HUES48 (cell line): ENCODE results near the gene CELF4.
A peak's percentile ranks its signal among the peaks of the same experiment; 100 is the strongest.

Source experiments
- H3K27ac ChIP-seq: one replicate; pipeline ENCODE4 v1.7.0; 2013; ENCODE audit warnings: low read depth, low read length, inconsistent platforms
- H3K27me3 ChIP-seq: 2 replicates; pipeline ENCODE4 v1.6.1; 2013; ENCODE audit warnings: mild to moderate bottlenecking, low read length; ENCODE audit not compliant: control insufficient read depth, insufficient read depth
- H3K36me3 ChIP-seq: 2 replicates; pipeline ENCODE4 v1.6.1; 2013; ENCODE audit warnings: low read length; ENCODE audit not compliant: control insufficient read depth, insufficient read depth
- H3K4me1 ChIP-seq: 2 replicates; pipeline ENCODE4 v1.6.1; 2013; ENCODE audit warnings: mild to moderate bottlenecking, low read length; ENCODE audit not compliant: control insufficient read depth, insufficient read depth
- H3K4me3 ChIP-seq: 2 replicates; pipeline ENCODE4 v1.5.1; 2013; ENCODE audit warnings: mild to moderate bottlenecking, low read depth, low read length
- H3K9ac ChIP-seq: 2 replicates; pipeline ENCODE4 v1.6.1; 2013; ENCODE audit warnings: mild to moderate bottlenecking, low read depth, low read length, moderate library complexity
- H3K9me3 ChIP-seq: 2 replicates; pipeline ENCODE4 v1.6.1; 2013; ENCODE audit warnings: low read length; ENCODE audit not compliant: control insufficient read depth, insufficient read depth

The CELF4 gene

DNA sequence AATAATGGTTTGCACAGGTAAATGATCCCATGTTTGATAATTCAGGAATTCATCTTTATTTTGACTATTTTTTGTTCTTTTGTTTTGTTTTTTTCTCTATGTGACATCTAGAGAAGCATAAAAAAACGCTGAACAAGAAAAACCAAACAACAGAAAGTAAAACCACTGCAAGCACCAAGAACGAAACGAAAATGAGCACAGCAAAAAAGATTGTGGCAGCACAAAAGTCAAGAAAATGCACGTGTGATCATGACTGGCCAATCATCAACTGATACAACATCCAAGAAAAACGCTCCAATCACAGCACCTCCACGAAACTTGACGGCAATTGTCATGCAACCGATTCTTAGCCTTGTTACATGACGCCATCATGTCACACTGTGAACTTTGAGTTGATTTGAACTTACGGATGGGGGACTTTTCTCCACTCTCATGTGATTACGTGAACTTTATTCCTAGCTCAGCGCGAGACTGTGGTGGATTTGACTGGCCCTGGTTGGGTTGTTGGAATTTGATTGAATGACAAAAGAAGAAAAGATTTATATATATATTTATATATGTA is 318.7 kb downstream of the CELF4 start:
- no peak overlapping the region for H3K9ac ChIP-seq
- no peak overlapping the region for H3K27ac ChIP-seq
- no peaks in the 10 kb centered on the region for H3K9me3 ChIP-seq
- no peak overlapping the region for H3K4me3 ChIP-seq
- H3K4me1 ChIP-seq = peaks cover 13% of the 10 kb centered on the region; the same call in 1 of the 2 replicates
- peaks cover 31% of the 10 kb centered on the region for H3K27me3 ChIP-seq
- H3K36me3 ChIP-seq = no peaks in the 10 kb centered on the region

DNA sequence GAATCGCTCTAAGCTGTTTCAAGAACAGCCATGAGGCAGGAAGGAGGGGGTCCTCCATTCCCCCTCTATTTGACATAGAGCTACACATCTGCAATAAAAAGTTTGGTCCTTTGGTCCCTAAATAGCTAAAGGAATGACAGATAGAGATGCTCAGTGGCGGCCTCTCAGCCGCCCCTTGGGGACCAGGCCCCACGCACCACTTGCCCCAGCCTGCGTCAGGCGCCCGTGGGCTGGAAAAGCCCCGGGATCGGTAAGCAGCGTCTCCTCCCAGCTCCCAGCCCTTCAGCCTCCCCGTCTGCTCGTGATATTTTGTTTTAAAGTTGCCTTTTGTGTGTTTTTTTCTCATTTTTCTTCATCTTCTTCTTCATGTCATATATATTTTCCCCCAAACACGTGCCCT is 321.0 kb downstream of the CELF4 start:
- Histone ChIP-seq H3K27me3 (peaks cover 26% of the 10 kb centered on the region), H3K4me1 (peaks cover 13% of the 10 kb centered on the region; the same call in 1 of the 2 replicates), H3K27ac (no peak overlapping the region), H3K9ac (no peak overlapping the region), H3K36me3 (no peaks in the 10 kb centered on the region), H3K4me3 (no peak overlapping the region), H3K9me3 (no peaks in the 10 kb centered on the region)

DNA sequence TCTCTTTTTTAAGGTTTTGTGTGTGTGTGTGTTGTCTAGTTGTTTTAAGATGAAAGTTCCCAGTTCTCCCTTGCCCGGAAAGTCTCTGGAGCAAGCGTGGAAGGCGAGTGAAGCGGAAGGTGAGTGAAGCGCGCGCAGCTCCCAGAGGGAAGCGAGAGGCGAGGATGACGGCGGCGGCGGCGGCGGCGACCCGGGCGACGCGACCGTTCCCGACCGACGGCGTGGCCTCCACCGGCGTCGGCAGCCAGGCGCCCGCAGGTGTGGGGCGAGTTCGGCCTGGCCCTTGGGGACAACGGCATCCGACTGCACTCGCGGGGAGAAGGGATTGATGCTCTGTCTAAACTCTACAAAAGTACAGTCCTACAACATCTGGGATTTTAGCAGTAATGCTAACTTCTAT is 321.9 kb downstream of the CELF4 start:
- Histone ChIP-seq H3K36me3 (no peaks in the 10 kb centered on the region), H3K27me3 (peaks cover 26% of the 10 kb centered on the region), H3K9me3 (no peaks in the 10 kb centered on the region), H3K4me3 (peak overlapping the region; percentile 17; the same call in 1 of the 2 replicates), H3K27ac (no peak overlapping the region), H3K9ac (no peak overlapping the region), H3K4me1 (peaks cover 13% of the 10 kb centered on the region; the same call in 1 of the 2 replicates)

DNA sequence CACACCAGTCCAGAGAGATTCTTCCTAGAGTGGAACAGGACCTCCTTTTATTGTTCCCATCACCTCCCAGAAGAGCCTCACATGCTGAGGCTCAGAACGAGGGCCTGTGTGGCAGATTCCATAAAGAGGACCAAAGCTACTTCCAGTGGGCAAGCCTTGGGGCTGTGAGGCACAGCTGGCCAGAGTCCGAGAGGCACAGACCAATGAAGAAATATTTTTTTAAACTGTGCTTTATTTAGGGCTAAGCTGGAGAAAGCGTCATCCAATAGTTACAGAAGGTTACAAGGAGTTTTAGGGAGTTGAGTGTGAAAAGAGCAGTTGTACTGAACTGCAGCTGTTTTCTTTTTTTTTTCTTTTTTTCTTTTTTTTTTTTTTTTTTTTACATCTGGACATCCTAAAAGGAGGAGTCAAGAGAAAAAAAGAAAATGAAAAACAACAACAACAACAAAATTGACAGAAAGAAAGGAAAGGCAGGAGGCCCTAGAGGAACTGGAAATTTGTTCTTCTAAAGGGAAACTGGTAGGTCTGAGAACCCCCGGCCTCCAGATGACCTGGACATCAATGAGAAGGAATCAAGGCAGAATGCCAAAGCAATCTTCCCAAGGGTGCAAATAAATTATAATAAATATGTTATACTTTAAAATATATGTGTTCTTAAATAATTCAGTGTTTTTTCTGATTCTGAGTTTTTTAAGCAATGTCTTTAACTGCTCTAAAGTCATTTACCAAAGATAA is 322.6 kb downstream of the CELF4 start:
- Histone ChIP-seq H3K27me3 (peaks cover 26% of the 10 kb centered on the region), H3K4me1 (peaks cover 13% of the 10 kb centered on the region; the same call in 1 of the 2 replicates)

DNA sequence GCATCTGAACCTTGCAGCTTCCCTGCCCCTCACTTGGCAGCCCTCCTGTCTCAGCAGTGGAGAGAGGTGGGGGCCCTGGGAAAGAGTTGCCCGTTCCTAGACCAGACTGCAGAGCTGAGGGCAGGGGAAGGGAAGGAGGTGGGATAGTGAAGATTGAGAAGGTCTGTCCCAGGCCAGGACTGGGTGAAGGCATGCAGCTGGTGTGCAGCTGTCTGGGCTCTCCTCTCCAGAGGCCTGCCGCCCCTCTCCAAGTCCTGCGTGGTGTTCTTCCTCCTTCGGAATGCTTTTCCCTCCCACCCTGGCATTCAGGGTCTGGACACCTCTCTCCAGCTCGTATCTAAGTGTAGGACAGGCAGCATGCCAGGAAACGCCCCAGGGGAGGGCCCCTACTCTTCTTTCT is 323.5 kb downstream of the CELF4 start:
- Histone ChIP-seq H3K27ac (no peak overlapping the region), H3K4me3 (no peak overlapping the region), H3K36me3 (no peaks in the 10 kb centered on the region), H3K4me1 (peaks cover 10% of the 10 kb centered on the region; the same call in 1 of the 2 replicates), H3K9ac (no peak overlapping the region), H3K9me3 (no peaks in the 10 kb centered on the region), H3K27me3 (peaks cover 26% of the 10 kb centered on the region)

More for the DNA sequence above, 322.6 kb downstream of the CELF4 start:
- Histone ChIP-seq H3K36me3 (no peaks in the 10 kb centered on the region), H3K27ac (no peak overlapping the region), H3K9me3 (no peaks in the 10 kb centered on the region), H3K9ac (no peak overlapping the region), H3K4me3 (no peak overlapping the region)

DNA sequence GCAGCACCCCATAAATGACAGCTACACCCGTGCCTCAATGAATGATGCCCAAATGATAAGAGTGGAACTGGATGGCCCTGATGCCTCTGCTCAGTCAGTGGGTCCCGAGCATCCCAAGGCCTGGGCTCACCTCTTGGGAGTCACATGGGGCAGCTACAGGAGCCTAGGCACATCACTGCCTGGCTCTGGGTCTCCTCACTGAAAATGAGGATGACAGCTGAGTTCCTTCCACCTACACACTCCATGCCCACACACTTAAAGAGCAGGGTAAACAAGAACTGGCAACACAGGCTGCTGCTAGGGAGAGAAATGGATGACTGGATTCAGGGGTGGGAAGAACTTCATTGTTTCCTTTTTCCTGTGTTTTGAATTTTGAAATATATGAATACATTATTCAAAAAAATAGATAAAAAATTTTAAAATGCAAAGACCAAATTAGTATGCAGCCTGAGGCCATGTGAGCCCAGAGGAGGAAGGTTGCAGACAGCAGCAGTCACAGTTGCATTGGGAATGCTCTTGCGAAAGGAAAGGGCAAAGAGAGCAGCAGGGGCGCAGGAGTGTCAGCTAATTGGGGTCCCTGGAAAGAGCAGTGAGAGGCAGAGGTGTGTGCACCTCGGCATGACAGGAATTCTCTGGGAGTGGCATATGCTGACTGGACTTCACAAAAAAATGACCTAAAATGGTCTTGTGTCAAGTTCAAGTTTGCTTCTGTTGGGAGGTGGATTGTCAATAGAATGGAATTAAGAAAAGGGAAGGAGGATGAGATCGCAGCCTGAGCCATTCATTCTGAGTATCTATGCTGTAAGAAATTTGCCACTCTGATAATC is 327.1 kb downstream of the CELF4 start:
- Histone ChIP-seq H3K27me3 (peaks cover 11% of the 10 kb centered on the region), H3K9ac (no peak overlapping the region), H3K36me3 (no peaks in the 10 kb centered on the region), H3K4me3 (no peak overlapping the region), H3K27ac (no peak overlapping the region), H3K4me1 (peaks cover 1% of the 10 kb centered on the region; the same call in 1 of the 2 replicates), H3K9me3 (no peaks in the 10 kb centered on the region)

DNA sequence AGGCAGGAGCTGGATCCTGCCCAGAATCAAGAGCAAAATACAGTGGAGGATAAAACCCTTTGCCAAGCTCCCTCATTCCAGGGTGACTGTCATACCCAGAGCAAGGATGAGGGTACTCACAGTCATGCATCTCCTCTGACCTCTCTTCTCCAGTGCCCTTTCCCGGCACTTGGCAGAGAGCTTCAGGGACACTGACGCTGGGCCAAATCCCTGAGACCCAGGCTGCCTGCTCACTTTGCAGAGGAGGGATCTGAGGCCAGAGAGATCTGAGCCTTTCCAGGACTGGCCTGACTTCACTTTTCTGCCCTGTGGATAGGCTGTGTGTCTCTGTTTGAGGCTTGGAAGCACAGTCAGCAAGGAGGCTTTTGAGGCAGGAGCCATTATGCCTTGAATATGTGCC is 330.0 kb downstream of the CELF4 start:
- no peaks in the 10 kb centered on the region for H3K9me3 ChIP-seq
- no peaks in the 10 kb centered on the region for H3K4me1 ChIP-seq
- H3K4me3 ChIP-seq = no peak overlapping the region
- no peak overlapping the region for H3K9ac ChIP-seq
- H3K27ac ChIP-seq = no peak overlapping the region
- no peaks in the 10 kb centered on the region for H3K27me3 ChIP-seq
- H3K36me3 ChIP-seq = no peaks in the 10 kb centered on the region

DNA sequence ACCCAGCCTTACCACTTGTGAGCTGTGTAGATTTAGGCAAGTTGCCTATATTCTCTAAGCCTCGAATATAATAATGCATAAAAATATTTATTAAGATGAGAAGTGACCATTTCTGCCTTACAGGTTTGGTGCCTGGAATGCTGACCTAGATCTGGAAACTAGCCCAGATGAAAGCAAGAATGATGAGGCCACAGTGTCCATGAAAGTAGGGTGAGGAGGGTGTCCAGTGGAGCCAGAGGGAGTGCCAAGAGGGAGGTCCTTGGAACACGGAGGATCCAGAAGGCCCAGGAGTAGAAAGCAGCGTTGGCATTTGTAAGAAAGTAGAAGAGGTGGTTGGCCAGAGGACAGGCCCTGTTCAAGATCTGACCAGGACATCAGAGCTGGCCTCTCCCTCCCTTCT is 334.3 kb downstream of the CELF4 start:
- H3K36me3 ChIP-seq = no peaks in the 10 kb centered on the region
- no peak overlapping the region for H3K4me3 ChIP-seq
- no peaks in the 10 kb centered on the region for H3K9me3 ChIP-seq
- H3K9ac ChIP-seq = no peak overlapping the region
- no peaks in the 10 kb centered on the region for H3K4me1 ChIP-seq
- H3K27ac ChIP-seq = no peak overlapping the region
- H3K27me3 ChIP-seq = no peaks in the 10 kb centered on the region

DNA sequence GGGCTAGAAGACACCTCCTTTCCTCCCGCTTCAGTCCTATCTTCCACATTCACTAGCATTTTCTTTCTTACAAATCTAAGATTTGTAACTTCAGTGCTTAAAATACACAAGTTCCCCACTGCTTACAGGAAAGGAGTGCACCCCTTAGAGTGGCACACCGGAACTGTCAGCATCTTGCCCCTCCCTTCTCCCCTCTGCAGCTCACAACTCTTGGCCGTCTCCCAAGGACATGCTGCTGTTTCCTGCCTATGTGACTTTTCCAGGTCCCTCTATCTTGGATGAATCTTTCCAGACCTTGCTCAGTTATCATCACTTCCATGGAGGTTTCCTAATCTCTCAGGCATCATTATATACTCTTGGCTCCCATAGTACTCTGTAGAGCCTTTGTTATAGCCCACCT is 334.8 kb downstream of the CELF4 start:
- no peaks in the 10 kb centered on the region for H3K36me3 ChIP-seq
- no peaks in the 10 kb centered on the region for H3K27me3 ChIP-seq
- no peaks in the 10 kb centered on the region for H3K9me3 ChIP-seq
- no peak overlapping the region for H3K9ac ChIP-seq
- no peak overlapping the region for H3K4me3 ChIP-seq
- no peaks in the 10 kb centered on the region for H3K4me1 ChIP-seq
- no peak overlapping the region for H3K27ac ChIP-seq

DNA sequence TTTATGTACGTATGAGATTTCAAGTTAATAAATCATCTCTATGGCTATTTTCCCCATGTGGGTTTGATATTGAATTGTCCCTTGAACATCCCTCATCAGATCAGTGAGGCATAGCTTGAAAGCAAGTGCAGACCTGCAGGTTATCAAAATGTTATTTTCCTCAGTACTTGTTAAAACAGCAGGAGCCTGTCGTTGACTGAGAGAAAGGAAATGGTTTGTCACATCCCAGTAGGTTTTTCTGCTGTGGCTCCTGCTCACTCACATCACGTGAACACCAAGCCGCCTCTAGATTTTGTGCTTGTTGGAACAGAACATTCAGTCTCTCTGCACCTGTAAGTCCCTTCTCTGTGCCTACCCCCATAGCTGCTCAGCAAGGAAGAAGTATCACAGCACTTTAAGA is 340.3 kb downstream of the CELF4 start:
- Histone ChIP-seq H3K9me3 (no peaks in the 10 kb centered on the region), H3K27ac (no peak overlapping the region), H3K27me3 (peaks cover 11% of the 10 kb centered on the region), H3K9ac (no peak overlapping the region), H3K36me3 (no peaks in the 10 kb centered on the region), H3K4me3 (no peak overlapping the region), H3K4me1 (no peaks in the 10 kb centered on the region)

DNA sequence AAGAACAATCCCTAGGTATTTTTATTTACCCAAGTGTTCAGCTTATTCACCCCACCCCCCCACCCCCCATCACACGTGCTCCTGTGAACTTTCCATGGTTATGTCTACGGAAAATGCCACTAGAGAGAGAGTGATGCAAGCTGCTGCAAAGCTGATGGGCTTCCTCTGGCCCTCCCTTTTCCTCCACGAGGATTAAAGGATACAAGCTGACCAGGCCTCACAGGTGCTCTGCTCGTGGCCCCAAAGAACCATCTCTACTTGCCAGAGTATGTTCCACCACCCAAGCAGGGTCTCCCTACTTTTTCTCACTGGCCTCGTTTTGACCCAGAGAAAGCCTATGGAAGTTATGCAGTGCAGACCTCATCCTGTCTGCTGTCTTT is 342.6 kb downstream of the CELF4 start:
- Histone ChIP-seq H3K27ac (no peak overlapping the region), H3K36me3 (no peaks in the 10 kb centered on the region), H3K4me1 (peaks cover 6% of the 10 kb centered on the region), H3K27me3 (peaks cover 31% of the 10 kb centered on the region), H3K9ac (no peak overlapping the region), H3K9me3 (no peaks in the 10 kb centered on the region), H3K4me3 (no peak overlapping the region)
